Neural crest cell (in vitro differentiated cells): ENCODE measurements around the gene PERCC1. TPM values are rescaled to one million over a fixed set of nuclear protein-coding genes. Genes with fewer than 3 reads are reported as not detected.

ENCODE experiments used
- DNase-seq: peaks from one replicate; pipeline ENCODE4 v3.0.0; 2021; ENCODE audit warnings: low read depth, mixed read lengths, low spot score
- H3K27ac Mint-ChIP-seq: one replicate; pipeline ENCODE4 v1.8.0; 2021; ENCODE audit warnings: mild to moderate bottlenecking, mixed read lengths; ENCODE audit not compliant: unreplicated experiment
- H3K27me3 Mint-ChIP-seq: 2 replicates; pipeline ENCODE4 v1.8.0; 2021; ENCODE audit warnings: low read depth, mild to moderate bottlenecking, mixed read lengths
- H3K36me3 Mint-ChIP-seq: 2 replicates; pipeline ENCODE4 v1.8.0; 2021; ENCODE audit warnings: low read depth, mild to moderate bottlenecking, mixed read lengths
- H3K4me1 Mint-ChIP-seq: 2 replicates; pipeline ENCODE4 v1.8.0; 2021; ENCODE audit warnings: mixed read lengths
- H3K4me3 Mint-ChIP-seq: one replicate; pipeline ENCODE4 v1.8.0; 2021; ENCODE audit warnings: mild to moderate bottlenecking, mixed read lengths
- H3K9me3 Mint-ChIP-seq: 2 replicates; pipeline ENCODE4 v1.8.0; 2021; ENCODE audit warnings: mixed read lengths
- total RNA-seq: library from RNA; stranded (reverse); gene quantifications from 2 replicates; pipeline ENCODE4 v1.2.1, GENCODE V29; 2021
- TF ChIP-seq, protein P1 (sequence below): fragments of 200-600 bp; sonication (generic); conservative IDR thresholded peaks from 2 replicates; pipeline ENCODE4 v1.5.0; 2021; ENCODE audit warnings: antibody characterized with exemption, mild to moderate bottlenecking

PERCC1 gene
- total RNA-seq, 1 donor from 2014 or later: not detected

- Mint-ChIP-seq H3K27ac (peak overlapping the region; percentile 89), H3K4me1 (peaks cover 9% of the 10 kb centered on the region), H3K9me3 (no peaks in the 10 kb centered on the region), H3K36me3 (peaks cover 4% of the 10 kb centered on the region), H3K27me3 (no peaks in the 10 kb centered on the region), H3K4me3 (peak overlapping the region; percentile 83)
- TF ChIP-seq, protein P1, sequence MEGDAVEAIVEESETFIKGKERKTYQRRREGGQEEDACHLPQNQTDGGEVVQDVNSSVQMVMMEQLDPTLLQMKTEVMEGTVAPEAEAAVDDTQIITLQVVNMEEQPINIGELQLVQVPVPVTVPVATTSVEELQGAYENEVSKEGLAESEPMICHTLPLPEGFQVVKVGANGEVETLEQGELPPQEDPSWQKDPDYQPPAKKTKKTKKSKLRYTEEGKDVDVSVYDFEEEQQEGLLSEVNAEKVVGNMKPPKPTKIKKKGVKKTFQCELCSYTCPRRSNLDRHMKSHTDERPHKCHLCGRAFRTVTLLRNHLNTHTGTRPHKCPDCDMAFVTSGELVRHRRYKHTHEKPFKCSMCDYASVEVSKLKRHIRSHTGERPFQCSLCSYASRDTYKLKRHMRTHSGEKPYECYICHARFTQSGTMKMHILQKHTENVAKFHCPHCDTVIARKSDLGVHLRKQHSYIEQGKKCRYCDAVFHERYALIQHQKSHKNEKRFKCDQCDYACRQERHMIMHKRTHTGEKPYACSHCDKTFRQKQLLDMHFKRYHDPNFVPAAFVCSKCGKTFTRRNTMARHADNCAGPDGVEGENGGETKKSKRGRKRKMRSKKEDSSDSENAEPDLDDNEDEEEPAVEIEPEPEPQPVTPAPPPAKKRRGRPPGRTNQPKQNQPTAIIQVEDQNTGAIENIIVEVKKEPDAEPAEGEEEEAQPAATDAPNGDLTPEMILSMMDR: no peak
- no peak for DNase-seq
Measured at GRCh38 chr16:1422076-1422475, 8.8 kb upstream of the PERCC1 start.

- Mint-ChIP-seq H3K27me3 (no peaks in the 10 kb centered on the region), H3K27ac (no peak overlapping the region), H3K4me1 (peaks cover 9% of the 10 kb centered on the region), H3K4me3 (peak overlapping the region; percentile 56), H3K36me3 (peaks cover 4% of the 10 kb centered on the region), H3K9me3 (no peaks in the 10 kb centered on the region)
- TF ChIP-seq, protein P1: no peak
- DNase-seq: no peak
Measured at GRCh38 chr16:1424028-1424427, 6.8 kb upstream of the PERCC1 start.

DNA sequence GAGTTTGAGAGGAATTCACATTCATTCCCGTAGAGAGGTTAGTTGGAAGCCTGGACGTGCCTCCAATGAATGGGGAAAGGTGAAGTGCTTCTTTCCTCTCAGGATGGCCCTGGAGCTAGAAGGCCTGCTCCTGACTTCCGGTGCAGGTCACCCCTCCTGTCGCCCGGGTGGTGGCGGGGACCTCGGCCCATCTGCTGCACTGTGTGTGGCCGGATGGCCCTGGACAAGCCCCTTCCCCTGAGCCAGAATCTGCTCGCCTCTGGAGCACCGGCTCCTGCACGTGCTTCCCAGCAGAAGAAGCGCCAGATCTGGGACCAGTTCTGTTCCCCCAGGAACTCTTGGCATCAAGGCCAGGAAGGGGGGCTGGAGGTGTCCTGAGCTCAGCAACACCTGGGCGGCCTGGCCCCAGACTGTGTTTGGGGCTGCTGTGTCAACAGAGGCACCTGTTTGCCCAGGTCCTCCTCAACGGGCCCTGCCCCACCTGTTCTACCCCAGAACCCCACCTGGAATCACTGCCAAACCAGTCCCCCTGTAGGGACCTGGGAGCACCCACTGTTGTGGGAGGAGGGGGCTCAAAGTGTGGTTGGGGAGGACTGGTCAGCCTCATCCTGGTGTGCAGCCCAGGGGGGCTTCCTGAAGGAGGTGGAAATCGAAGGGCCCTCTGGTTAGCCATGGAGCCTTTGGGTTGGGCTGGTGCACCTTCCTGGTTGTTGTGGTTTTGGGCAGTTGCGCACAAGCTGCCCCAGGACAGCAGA lies 5.1 kb upstream of the PERCC1 start:
- Mint-ChIP-seq H3K9me3 (no peaks in the 10 kb centered on the region), H3K27ac (no peak overlapping the region), H3K36me3 (peaks cover under 1% of the 10 kb centered on the region), H3K4me3 (no peak overlapping the region), H3K27me3 (no peaks in the 10 kb centered on the region), H3K4me1 (peaks cover 5% of the 10 kb centered on the region)
- no peak for DNase-seq
- TF ChIP-seq, protein P1: no peak

- no peak for DNase-seq
- no peak overlapping the region for H3K4me3 Mint-ChIP-seq
- H3K27ac Mint-ChIP-seq: no peak overlapping the region
- no peaks in the 10 kb centered on the region for H3K9me3 Mint-ChIP-seq
- H3K27me3 Mint-ChIP-seq: no peaks in the 10 kb centered on the region
- no peaks in the 10 kb centered on the region for H3K4me1 Mint-ChIP-seq
- H3K36me3 Mint-ChIP-seq: no peaks in the 10 kb centered on the region
- TF ChIP-seq, protein P1: no peak
Measured at GRCh38 chr16:1426734-1427471, 4.0 kb upstream of the PERCC1 start.

GRCh38 chr16:1427473-1428461 lies 3.1 kb upstream of the PERCC1 start:
- Mint-ChIP-seq H3K4me1 (no peaks in the 10 kb centered on the region), H3K27me3 (no peaks in the 10 kb centered on the region), H3K9me3 (no peaks in the 10 kb centered on the region), H3K27ac (no peak overlapping the region), H3K4me3 (no peak overlapping the region), H3K36me3 (no peaks in the 10 kb centered on the region)
- TF ChIP-seq, protein P1: no peak
- no peak for DNase-seq
